H9 (cell line): Measurements from ENCODE around the gene FCHSD2. TPM values are rescaled to one million over a fixed set of nuclear protein-coding genes. Genes with fewer than 3 reads are reported as not detected.

ENCODE experiments used
- DNase-seq: peaks from one replicate; pipeline ENCODE4 v3.0.0-alpha.2; 2017
- H2AFZ ChIP-seq: one replicate; pipeline ENCODE4 v1.6.1; 2013; ENCODE audit warnings: mild to moderate bottlenecking, low read length, control low read depth, moderate library complexity
- H2AK5ac ChIP-seq: 2 replicates; pipeline ENCODE4 v1.6.1; 2013; ENCODE audit warnings: low read length, control low read depth, mixed read lengths; ENCODE audit not compliant: insufficient read length
- H2BK120ac ChIP-seq: one replicate; pipeline ENCODE4 v1.6.1; 2013; ENCODE audit warnings: low read depth, mild to moderate bottlenecking, low read length, control low read depth, inconsistent platforms; ENCODE audit not compliant: poor library complexity, severe bottlenecking
- H2BK12ac ChIP-seq: 2 replicates; pipeline ENCODE4 v1.6.1; 2013; ENCODE audit warnings: low read length, control low read depth, mixed read lengths, low read depth; ENCODE audit not compliant: insufficient read length
- H2BK15ac ChIP-seq: 2 replicates; pipeline ENCODE4 v1.6.1; 2013; ENCODE audit warnings: low read depth, low read length, control low read depth
- H2BK20ac ChIP-seq: one replicate; pipeline ENCODE4 v1.6.1; 2013; ENCODE audit warnings: low read depth, mild to moderate bottlenecking, low read length, control low read depth, inconsistent platforms; ENCODE audit not compliant: poor library complexity, severe bottlenecking
- H2BK5ac ChIP-seq: 2 replicates; pipeline ENCODE4 v1.6.1; 2013; ENCODE audit warnings: low read length, control low read depth, mixed read lengths; ENCODE audit not compliant: insufficient read length
- H3K14ac ChIP-seq: 2 replicates; pipeline ENCODE4 v1.6.1; 2013; ENCODE audit warnings: low read length, control low read depth; ENCODE audit not compliant: insufficient read depth
- H3K18ac ChIP-seq: 2 replicates; pipeline ENCODE4 v1.6.1; 2013; ENCODE audit warnings: low read depth, mild to moderate bottlenecking, mixed read lengths, low read length, control low read depth; ENCODE audit not compliant: insufficient read length
- H3K23ac ChIP-seq: 2 replicates; pipeline ENCODE4 v1.6.1; 2013; ENCODE audit warnings: low read length, control low read depth, mixed read lengths, low read depth; ENCODE audit not compliant: insufficient read length
- H3K23me2 ChIP-seq: 2 replicates; pipeline ENCODE4 v1.6.1; 2013; ENCODE audit warnings: low read depth, mild to moderate bottlenecking, mixed read lengths, low read length, control low read depth; ENCODE audit not compliant: insufficient read length, poor library complexity, severe bottlenecking
- H3K27ac ChIP-seq: 2 replicates; pipeline ENCODE4 v1.5.1; 2013; ENCODE audit warnings: low read length, control low read depth, mixed read lengths, low read depth; ENCODE audit not compliant: insufficient read length
- H3K27me3 ChIP-seq: 2 replicates; pipeline ENCODE4 v1.6.1; 2013; ENCODE audit warnings: low read length, control low read depth, inconsistent platforms; ENCODE audit not compliant: insufficient read depth
- H3K4ac ChIP-seq: 2 replicates; pipeline ENCODE4 v1.6.1; 2013; ENCODE audit warnings: low read depth, mild to moderate bottlenecking, control low read depth, inconsistent platforms, low read length, moderate library complexity
- H3K4me1 ChIP-seq: 2 replicates; pipeline ENCODE4 v1.6.1; 2013; ENCODE audit warnings: low read length, control low read depth, inconsistent platforms; ENCODE audit not compliant: insufficient read depth
- H3K4me2 ChIP-seq: 2 replicates; pipeline ENCODE4 v1.6.1; 2013; ENCODE audit warnings: low read length, control low read depth, mixed read lengths; ENCODE audit not compliant: insufficient read length, insufficient read depth
- H3K56ac ChIP-seq: 2 replicates; pipeline ENCODE4 v1.6.1; 2013; ENCODE audit warnings: low read depth, mild to moderate bottlenecking, mixed read lengths, low read length, control low read depth; ENCODE audit not compliant: insufficient read length
- H3K79me1 ChIP-seq: 2 replicates; pipeline ENCODE4 v1.6.1; 2013; ENCODE audit warnings: low read depth, mild to moderate bottlenecking, moderate library complexity, low read length, control low read depth, inconsistent platforms; ENCODE audit not compliant: insufficient read depth, poor library complexity, severe bottlenecking
- H3K79me2 ChIP-seq: 2 replicates; pipeline ENCODE4 v1.6.1; 2013; ENCODE audit warnings: low read length, control low read depth, inconsistent platforms; ENCODE audit not compliant: insufficient read depth
- H3K9ac ChIP-seq: 2 replicates; pipeline ENCODE4 v1.6.1; 2013; ENCODE audit warnings: low read length, control low read depth, mixed read lengths; ENCODE audit not compliant: insufficient read length; ENCODE audit errors: extremely low read depth
- H3K9me3 ChIP-seq: one replicate; pipeline ENCODE4 v1.6.1; 2013; ENCODE audit warnings: low read depth, low read length, inconsistent platforms; ENCODE audit not compliant: control insufficient read depth
- H3T11ph ChIP-seq: one replicate; pipeline ENCODE4 v1.6.1; 2013; ENCODE audit warnings: mild to moderate bottlenecking, low read length, control low read depth, inconsistent platforms
- H4K20me1 ChIP-seq: one replicate; pipeline ENCODE4 v1.6.1; 2013; ENCODE audit not compliant: control insufficient read depth, insufficient read length, insufficient read depth
- H4K5ac ChIP-seq: 2 replicates; pipeline ENCODE4 v1.6.1; 2013; ENCODE audit warnings: low read depth, mild to moderate bottlenecking, mixed read lengths, low read length, control low read depth; ENCODE audit not compliant: insufficient read length
- H4K8ac ChIP-seq: replicated peaks from 2 replicates; pipeline ENCODE4 v1.6.1; 2013; ENCODE audit warnings: low read length, control low read depth, mixed read lengths, low read depth; ENCODE audit not compliant: insufficient read length
- H4K91ac ChIP-seq: 2 replicates; pipeline ENCODE4 v1.6.1; 2013; ENCODE audit warnings: low read depth, mild to moderate bottlenecking, moderate library complexity, mixed read lengths, low read length, control low read depth; ENCODE audit not compliant: insufficient read length
- H3K27ac Mint-ChIP-seq, 3 experiments: 2 replicates in 2 of 3; 3 replicates in 1 of 3; pipeline ENCODE4 v1.8.0; 2020 to 2021; ENCODE audit warnings: mixed read lengths in 3 of 3, mild to moderate bottlenecking in 1 of 3, moderate library complexity in 1 of 3
- H3K27me3 Mint-ChIP-seq: 2 replicates; pipeline ENCODE4 v1.8.0; 2021; ENCODE audit warnings: low read depth, mild to moderate bottlenecking, moderate library complexity, mixed read lengths
- H3K36me3 Mint-ChIP-seq, 3 experiments: 2 replicates in 2 of 3; 3 replicates in 1 of 3; pipeline ENCODE4 v1.8.0; 2020 to 2021; ENCODE audit warnings: low read depth in 3 of 3, mixed read lengths in 3 of 3; ENCODE audit not compliant: insufficient read depth in 1 of 3
- H3K4me1 Mint-ChIP-seq, 2 experiments: 2 replicates each; pipeline ENCODE4 v1.8.0; 2020; ENCODE audit warnings: mixed read lengths in 2 of 2
- H3K4me3 Mint-ChIP-seq, 2 experiments: 2 replicates in 1 of 2; 3 replicates in 1 of 2; pipeline ENCODE4 v1.8.0; 2020 to 2021; ENCODE audit warnings: mild to moderate bottlenecking in 2 of 2, mixed read lengths in 2 of 2, moderate library complexity in 1 of 2
- H3K9me3 Mint-ChIP-seq, 2 experiments: 2 replicates in 1 of 2; 3 replicates in 1 of 2; pipeline ENCODE4 v1.8.0; 2020; ENCODE audit warnings: mild to moderate bottlenecking in 2 of 2, mixed read lengths in 2 of 2, moderate library complexity in 1 of 2
- CTCF ChIP-seq: fragments of 200-600 bp; sonication (generic); conservative IDR thresholded peaks from 3 replicates; pipeline ENCODE4 v1.8.0; 2021; ENCODE audit warnings: antibody characterized with exemption, mild to moderate bottlenecking
- WGBS: extraction: QIAGEN DNeasy Blood & Tissue Kit; methylation state at CpG from one replicate; pipeline ENCODE4 v1.1.7; 2013; ENCODE audit warnings: missing lambda C conversion rate, low lambda C conversion rate, mixed read lengths; ENCODE audit not compliant: insufficient read length; ENCODE audit errors: extremely low coverage; 5-methylcytosine and 5-hydroxymethylcytosine counted together
- total RNA-seq: library from RNA; stranded (reverse); gene quantifications from 2 replicates; pipeline ENCODE4 v1.2.1, GENCODE V29; 2021

The FCHSD2 gene
- total RNA-seq, 1 experiment from 2014 or later: 17.8 TPM

DNA sequence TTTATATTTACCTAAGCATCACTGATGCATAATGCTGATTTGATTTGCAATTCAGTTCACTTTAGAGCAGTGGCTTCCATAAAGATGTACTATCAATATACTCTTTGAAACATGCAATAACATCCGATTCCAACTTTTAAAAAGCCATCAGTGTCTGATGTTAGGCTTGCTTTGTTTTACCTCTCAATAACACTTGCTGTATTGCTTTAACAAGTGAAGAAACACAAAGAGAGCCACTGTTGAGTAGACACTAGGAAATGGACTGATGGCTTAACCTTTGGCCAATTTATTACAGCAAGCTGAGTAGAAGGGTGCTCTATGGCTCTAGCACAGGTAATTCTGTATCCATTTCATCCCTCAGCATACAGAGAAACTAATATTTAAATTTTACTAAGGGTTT, 122.1 kb downstream of the FCHSD2 start:
- Mint-ChIP-seq H3K36me3 (peaks cover 12 to 15% (median 13%) of the 10 kb centered on the region in 3 experiments), H3K27me3 (no peaks in the 10 kb centered on the region)

More for the DNA sequence above, 122.1 kb downstream of the FCHSD2 start:
- no peaks in the 10 kb centered on the region for H3K79me1 ChIP-seq
- Mint-ChIP-seq H3K27ac (no peak overlapping the region), H3K4me3 (no peak overlapping the region), H3K4me1 (peaks cover 8 to 9% of the 10 kb centered on the region in 2 experiments; a peak in 3 of 4 replicates), H3K9me3 (peaks cover 13 to 14% of the 10 kb centered on the region in 2 experiments)
- H4K91ac ChIP-seq: no peak overlapping the region
- no peaks in the 10 kb centered on the region for H3K79me2 ChIP-seq
- no peak overlapping the region for H2BK12ac ChIP-seq
- no peak overlapping the region for H4K8ac ChIP-seq
- no peak overlapping the region for H3K9ac ChIP-seq
- H3K56ac ChIP-seq: no peak overlapping the region
- no peak overlapping the region for H2BK5ac ChIP-seq
- H3K23me2 ChIP-seq: no peaks in the 10 kb centered on the region
- WGBS: no CpG with 5 or more reads among the region's 1 CpG
- H2AFZ ChIP-seq: no peak overlapping the region
- H3K4ac ChIP-seq: no peak overlapping the region
- no peak overlapping the region for H2BK20ac ChIP-seq
- no peak overlapping the region for H3K4me2 ChIP-seq
- DNase-seq: no peak
- H3K9me3 ChIP-seq: no peaks in the 10 kb centered on the region
- no peak overlapping the region for H4K5ac ChIP-seq
- H2AK5ac ChIP-seq: no peak overlapping the region
- H3T11ph ChIP-seq: no peak overlapping the region
- no peak overlapping the region for H2BK120ac ChIP-seq
- H3K23ac ChIP-seq: no peak overlapping the region
- H3K27me3 ChIP-seq: no peaks in the 10 kb centered on the region
- H2BK15ac ChIP-seq: no peak overlapping the region
- H3K18ac ChIP-seq: no peak overlapping the region
- H3K4me1 ChIP-seq: no peaks in the 10 kb centered on the region
- no peaks in the 10 kb centered on the region for H4K20me1 ChIP-seq
- TF ChIP-seq CTCF: no peak
- H3K27ac ChIP-seq: no peak overlapping the region
- H3K14ac ChIP-seq: no peak overlapping the region
